ENCODE data around the gene SRPRB. TPM values are rescaled to one million over a fixed set of nuclear protein-coding genes. Genes with fewer than 3 reads are reported as not detected.

Gene SRPRB
- total RNA-seq, 1 donor from 2014 or later: 30.2 TPM

- Mint-ChIP-seq H3K4me1 (no peaks in the 10 kb centered on the region), H3K4me3 (no peak overlapping the region), H3K36me3 (no peaks in the 10 kb centered on the region), H3K9me3 (no peaks in the 10 kb centered on the region), H3K27me3 (ENCODE audit: insufficient read depth, low read depth) (peaks cover 4% of the 10 kb centered on the region), H3K27ac (no peak overlapping the region)
- Histone ChIP-seq H3K27ac (no peak overlapping the region), H3F3A (ENCODE audit: low read depth) (no peaks in the 10 kb centered on the region), H3K79me2 (ENCODE audit: low read depth) (no peaks in the 10 kb centered on the region), H3K4me3 (no peak overlapping the region), H3K4me2 (no peak overlapping the region), H4K20me1 (ENCODE audit: low read depth) (peaks cover 5% of the 10 kb centered on the region), H2AFZ (replicated peaks) (no peak overlapping the region), H3K36me3 (no peaks in the 10 kb centered on the region), H3K4me1 (no peaks in the 10 kb centered on the region), H3K9me3 (ENCODE audit: low read depth) (no peaks in the 10 kb centered on the region), H3K27me3 (no peaks in the 10 kb centered on the region), H3K9ac (no peak overlapping the region)
- TF ChIP-seq, protein P1, sequence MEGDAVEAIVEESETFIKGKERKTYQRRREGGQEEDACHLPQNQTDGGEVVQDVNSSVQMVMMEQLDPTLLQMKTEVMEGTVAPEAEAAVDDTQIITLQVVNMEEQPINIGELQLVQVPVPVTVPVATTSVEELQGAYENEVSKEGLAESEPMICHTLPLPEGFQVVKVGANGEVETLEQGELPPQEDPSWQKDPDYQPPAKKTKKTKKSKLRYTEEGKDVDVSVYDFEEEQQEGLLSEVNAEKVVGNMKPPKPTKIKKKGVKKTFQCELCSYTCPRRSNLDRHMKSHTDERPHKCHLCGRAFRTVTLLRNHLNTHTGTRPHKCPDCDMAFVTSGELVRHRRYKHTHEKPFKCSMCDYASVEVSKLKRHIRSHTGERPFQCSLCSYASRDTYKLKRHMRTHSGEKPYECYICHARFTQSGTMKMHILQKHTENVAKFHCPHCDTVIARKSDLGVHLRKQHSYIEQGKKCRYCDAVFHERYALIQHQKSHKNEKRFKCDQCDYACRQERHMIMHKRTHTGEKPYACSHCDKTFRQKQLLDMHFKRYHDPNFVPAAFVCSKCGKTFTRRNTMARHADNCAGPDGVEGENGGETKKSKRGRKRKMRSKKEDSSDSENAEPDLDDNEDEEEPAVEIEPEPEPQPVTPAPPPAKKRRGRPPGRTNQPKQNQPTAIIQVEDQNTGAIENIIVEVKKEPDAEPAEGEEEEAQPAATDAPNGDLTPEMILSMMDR (IDR thresholded peaks at IDR 0.05): no peak
- no peak for TF ChIP-seq EZH2phosphoT487 (IDR thresholded peaks at IDR 0.05)
- no peak for DNase-seq (ENCODE audit: low spot score)
Measured at GRCh38 chr3:133860519-133860918, 54.9 kb downstream of the SRPRB start.

DNA sequence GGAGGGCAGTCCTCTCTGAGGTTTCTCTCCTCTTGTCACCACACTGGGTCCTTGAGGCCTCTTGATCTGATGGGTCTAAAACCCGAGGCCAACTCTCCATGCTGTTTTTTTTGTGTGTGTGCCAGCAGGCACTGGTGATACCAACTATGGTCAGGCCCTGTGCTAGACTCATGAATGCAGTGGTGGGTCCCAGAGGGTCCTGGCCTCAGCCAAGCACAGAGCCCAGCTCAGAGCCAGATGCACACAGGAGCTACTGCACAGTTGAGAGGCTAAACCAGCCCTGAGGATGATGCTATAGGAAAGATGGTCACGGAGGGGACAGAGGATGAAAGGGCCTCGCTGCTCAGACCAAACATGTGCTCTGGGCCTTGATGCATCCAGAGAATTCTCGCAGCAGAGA, 56.5 kb downstream of the SRPRB start:
- no peak overlapping the region for H3K4me3 ChIP-seq
- Mint-ChIP-seq H3K4me1 (no peaks in the 10 kb centered on the region), H3K27ac (no peak overlapping the region), H3K9me3 (no peaks in the 10 kb centered on the region), H3K4me3 (no peak overlapping the region), H3K27me3 (ENCODE audit: insufficient read depth, low read depth) (peaks cover 9% of the 10 kb centered on the region), H3K36me3 (no peaks in the 10 kb centered on the region)
- TF ChIP-seq EZH2 (IDR thresholded peaks at IDR 0.05) (no peak), EZH2phosphoT487 (IDR thresholded peaks at IDR 0.05) (no peak)
- TF ChIP-seq, protein P1 (IDR thresholded peaks at IDR 0.05): no peak
- no peak overlapping the region for H3K9ac ChIP-seq
- H3K27ac ChIP-seq: no peak overlapping the region
- no peaks in the 10 kb centered on the region for H3K4me1 ChIP-seq
- no peaks in the 10 kb centered on the region for H3K36me3 ChIP-seq
- H3F3A ChIP-seq (ENCODE audit: low read depth): no peaks in the 10 kb centered on the region
- H3K9me3 ChIP-seq (ENCODE audit: low read depth): no peaks in the 10 kb centered on the region
- no peaks in the 10 kb centered on the region for H3K79me2 ChIP-seq (ENCODE audit: low read depth)
- H2AFZ ChIP-seq (replicated peaks): no peak overlapping the region
- peaks cover 5% of the 10 kb centered on the region for H4K20me1 ChIP-seq (ENCODE audit: low read depth)
- no peak for DNase-seq (ENCODE audit: low spot score)
- no peak overlapping the region for H3K4me2 ChIP-seq
- H3K27me3 ChIP-seq: no peaks in the 10 kb centered on the region

DNA sequence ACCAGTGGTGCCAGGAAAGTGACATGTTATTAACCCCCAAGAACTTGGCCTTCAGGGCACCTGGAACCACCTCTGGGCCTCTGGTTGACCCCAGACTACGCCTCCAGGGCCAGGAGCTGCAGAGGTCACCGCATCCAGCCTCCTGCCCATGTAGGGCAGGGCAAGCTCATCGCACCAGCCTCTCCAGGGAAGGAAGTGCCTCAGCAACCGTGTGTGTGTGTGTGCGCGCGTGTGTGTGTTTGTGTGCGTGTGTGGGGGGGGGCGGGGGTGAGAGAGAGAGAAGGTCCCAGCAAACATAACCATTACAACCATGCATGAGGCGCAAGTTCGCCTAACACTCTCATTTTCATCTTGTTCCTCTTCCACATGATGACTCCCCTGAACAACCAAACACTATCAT, 58.3 kb downstream of the SRPRB start:
- no peak for TF ChIP-seq EZH2 (IDR thresholded peaks at IDR 0.05)
- TF ChIP-seq EZH2phosphoT487 (IDR thresholded peaks at IDR 0.05): no peak
- TF ChIP-seq, protein P1 (IDR thresholded peaks at IDR 0.05): no peak

More for the DNA sequence above, 58.3 kb downstream of the SRPRB start:
- Histone ChIP-seq H3K27me3 (no peaks in the 10 kb centered on the region), H3K4me1 (no peaks in the 10 kb centered on the region), H3K79me2 (ENCODE audit: low read depth) (no peaks in the 10 kb centered on the region), H2AFZ (replicated peaks) (no peak overlapping the region), H3K9me3 (ENCODE audit: low read depth) (no peaks in the 10 kb centered on the region), H4K20me1 (ENCODE audit: low read depth) (peaks cover 5% of the 10 kb centered on the region), H3K36me3 (no peaks in the 10 kb centered on the region), H3F3A (ENCODE audit: low read depth) (no peaks in the 10 kb centered on the region), H3K4me3 (no peak overlapping the region), H3K9ac (no peak overlapping the region), H3K4me2 (no peak overlapping the region), H3K27ac (no peak overlapping the region)
- DNase-seq (ENCODE audit: low spot score): no peak
- Mint-ChIP-seq H3K4me3 (no peak overlapping the region), H3K27ac (no peak overlapping the region), H3K36me3 (no peaks in the 10 kb centered on the region), H3K4me1 (peaks cover 7% of the 10 kb centered on the region), H3K27me3 (ENCODE audit: insufficient read depth, low read depth) (peaks cover 12% of the 10 kb centered on the region), H3K9me3 (no peaks in the 10 kb centered on the region)

Data from neural progenitor cell (in vitro differentiated cells).